GM23338 (cell line): ENCODE results near the gene RAD51B.

Experiments
- CTCF ChIP-seq, 2 experiments: fragments of 200-600 bp in 1 of 2; sonication (generic) in 1 of 2; conservative IDR thresholded peaks; 2 replicates each; pipeline versions ENCODE4 v1.5.1 to v1.6.1; 2016 to 2017; ENCODE audit warnings: antibody characterized with exemption in 2 of 2, low read depth in 2 of 2, mild to moderate bottlenecking in 2 of 2, moderate library complexity in 1 of 2
- ETS1 ChIP-seq: IDR thresholded peaks from 2 replicates; pipeline ENCODE4 v1.6.1; 2016; ENCODE audit warnings: antibody characterized with exemption
- EZH2 ChIP-seq: fragments of 200-600 bp; sonication (generic); IDR thresholded peaks from one replicate; pipeline ENCODE4 v1.8.0; 2017; ENCODE audit warnings: antibody characterized with exemption, mild to moderate bottlenecking, low read depth; ENCODE audit not compliant: unreplicated experiment
- JUNB ChIP-seq: IDR thresholded peaks from one replicate; pipeline ENCODE4 v1.6.1; 2016; ENCODE audit warnings: antibody characterized with exemption; ENCODE audit not compliant: unreplicated experiment
- POLR2AphosphoS5 ChIP-seq: IDR thresholded peaks from 2 replicates; pipeline ENCODE4 v1.6.1; 2016; ENCODE audit warnings: antibody characterized with exemption, low read depth
- REST ChIP-seq: IDR thresholded peaks from one replicate; pipeline ENCODE4 v1.6.1; 2018; ENCODE audit warnings: antibody characterized with exemption; ENCODE audit not compliant: unreplicated experiment

- TF ChIP-seq CTCF (conservative IDR thresholded peaks at IDR 0.05; ENCODE audit: low read depth in 2 of 2) (no peak), EZH2 (no peak), JUNB (no peak), ETS1 (no peak), REST (no peak), POLR2AphosphoS5 (no peak)
Observed at GRCh38 chr14:68192935-68193334, 373.4 kb downstream of the RAD51B start.
